HCT116 (cell line): ENCODE results near the gene KATNAL1. TPM values are rescaled to one million over a fixed set of nuclear protein-coding genes. Genes with fewer than 3 reads are reported as not detected.

Source experiments
- ATAC-seq: fragments of 200-7000 bp; cut with Tn5 transposase; 2 replicates; pipeline ENCODE4 v1.9.1; 2020; ENCODE audit warnings: mild to moderate bottlenecking, moderate library complexity
- BruUV-seq: library from RNA; stranded (reverse); fragments of 400-500 nt; replicated peaks from 2 replicates; lab custom pipeline; 2021; lab: Mats Ljungman, UMichigan
- CTCF ChIA-PET: fragments of 300-600 bp; sonication (Branson Sonifier 250); formaldehyde crosslinking; loops from one replicate; lab custom pipeline; 2021; ENCODE audit warnings: antibody characterized with exemption; lab: Charles Lee
- POLR2A ChIA-PET: fragments of 300-600, 350-600 bp; sonication (Branson Sonifier 250); formaldehyde crosslinking; loops from one replicate; lab custom pipeline; 2021; ENCODE audit warnings: antibody characterized with exemption; lab: Charles Lee
- RAD21 ChIA-PET, 2 experiments: fragments of 300-600 bp; sonication (Branson Sonifier 250); formaldehyde crosslinking; loops; one replicate each; lab custom pipeline; 2023; ENCODE audit warnings: low total read pairs in 2 of 2; ENCODE audit not compliant: uncharacterized antibody in 2 of 2, unreplicated experiment in 2 of 2, low non-redundant PET in 1 of 2; lab: Charles Lee
- DNase-seq: peaks from one replicate; pipeline ENCODE4 v3.0.0-alpha.2; 2010; ENCODE audit warnings: low read depth, low spot score
- H2AFZ ChIP-seq: fragments of 200-600 bp; shearing (Covaris generic), sonication (generic); 2 replicates; pipeline ENCODE4 v1.6.1; 2017; ENCODE audit warnings: low read depth, mixed run types, mixed read lengths, antibody characterized with exemption, low read length; ENCODE audit not compliant: poor library complexity, severe bottlenecking
- H3K27ac ChIP-seq: 2 replicates; pipeline ENCODE4 v1.5.1; 2012; ENCODE audit warnings: low read depth, low read length
- H3K27me3 ChIP-seq: fragments of 200-600 bp; sonication (generic); 2 replicates; pipeline ENCODE4 v1.6.1; 2016; ENCODE audit warnings: mixed run types, low read length, mixed read lengths; ENCODE audit not compliant: insufficient read depth
- H3K36me3 ChIP-seq, 2 experiments: fragments of 200-500 bp in 1 of 2; fragments of 200-600 bp in 1 of 2; sonication (Bioruptor generic) in 1 of 2; sonication (generic) in 1 of 2; 2 replicates each; pipeline versions ENCODE4 v1.5.1 to v1.6.1; 2014 to 2016; ENCODE audit warnings: low read length in 2 of 2, inconsistent platforms in 1 of 2, mixed read lengths in 1 of 2, mixed run types in 1 of 2; ENCODE audit not compliant: insufficient read depth in 2 of 2, control insufficient read depth in 1 of 2
- H3K4me1 ChIP-seq, 2 experiments: fragments of 200-600 bp in 1 of 2; sonication (generic) in 1 of 2; 2 replicates each; pipeline versions ENCODE4 v1.5.1 to v1.6.1; 2012 to 2017; ENCODE audit warnings: low read length in 2 of 2, inconsistent platforms in 1 of 2, mild to moderate bottlenecking in 1 of 2, mixed read lengths in 1 of 2, mixed run types in 1 of 2, moderate library complexity in 1 of 2; ENCODE audit not compliant: insufficient read depth in 2 of 2, control insufficient read depth in 1 of 2
- H3K4me2 ChIP-seq: fragments of 200-600 bp; sonication (generic); 2 replicates; pipeline ENCODE4 v1.6.1; 2017; ENCODE audit warnings: mixed run types, low read length, mixed read lengths
- H3K4me3 ChIP-seq, 2 experiments: fragments of 200-600 bp in 1 of 2; sonication (generic) in 1 of 2; replicated peaks in 1 of 2; 2 replicates each; pipeline ENCODE4 v1.5.1; 2011 to 2016; ENCODE audit warnings: low read length in 2 of 2, control low read depth in 1 of 2, low read depth in 1 of 2, mild to moderate bottlenecking in 1 of 2, mixed read lengths in 1 of 2, mixed run types in 1 of 2
- H3K79me2 ChIP-seq: fragments of 200-600 bp; sonication (generic); 2 replicates; pipeline ENCODE4 v1.6.1; 2017; ENCODE audit warnings: mild to moderate bottlenecking, mixed run types, low read length, moderate library complexity, mixed read lengths; ENCODE audit not compliant: insufficient read depth
- H3K9ac ChIP-seq: fragments of 200-600 bp; sonication (generic); 2 replicates; pipeline ENCODE4 v1.6.1; 2016; ENCODE audit warnings: low read length, mixed read lengths
- H3K9me2 ChIP-seq: fragments of 200-600 bp; sonication (generic), shearing (Covaris generic); 2 replicates; pipeline ENCODE4 v1.6.1; 2017; ENCODE audit warnings: mixed run types, mild to moderate bottlenecking, moderate library complexity; ENCODE audit not compliant: insufficient read depth
- H3K9me3 ChIP-seq, 2 experiments: fragments of 200-500 bp in 1 of 2; fragments of 200-600 bp in 1 of 2; sonication (Bioruptor generic) in 1 of 2; sonication (generic) in 1 of 2; 2 replicates each; pipeline ENCODE4 v1.6.1; 2014 to 2017; ENCODE audit warnings: low read length in 2 of 2, mixed read lengths in 2 of 2, inconsistent platforms in 1 of 2, low read depth in 1 of 2, mild to moderate bottlenecking in 1 of 2, mixed run types in 1 of 2, moderate library complexity in 1 of 2; ENCODE audit not compliant: control insufficient read depth in 1 of 2, insufficient read depth in 1 of 2
- H4K20me1 ChIP-seq: fragments of 200-600 bp; sonication (generic), shearing (Covaris generic); 2 replicates; pipeline ENCODE4 v1.6.1; 2017; ENCODE audit warnings: mixed run types, mild to moderate bottlenecking, moderate library complexity; ENCODE audit not compliant: insufficient read depth
- ATF3 ChIP-seq: IDR thresholded peaks from 2 replicates; pipeline ENCODE4 v1.6.1; 2012
- CBX3 ChIP-seq: IDR thresholded peaks from 2 replicates; pipeline ENCODE4 v1.6.1; 2012; ENCODE audit warnings: low read depth
- CTCF ChIP-seq, 3 experiments: fragments of 200-600 bp in 1 of 3; sonication (generic) in 1 of 3; IDR thresholded peaks in 2 of 3; conservative IDR thresholded peaks in 1 of 3; 2 replicates each; pipeline ENCODE4 v1.5.1; 2012 to 2017; ENCODE audit warnings: low read depth in 2 of 3, low read length in 2 of 3, antibody characterized with exemption in 1 of 3, borderline replicate concordance in 1 of 3, control low read depth in 1 of 3, mild to moderate bottlenecking in 1 of 3, mixed read lengths in 1 of 3, mixed run types in 1 of 3, moderate library complexity in 1 of 3; ENCODE audit not compliant: insufficient read depth in 1 of 3
- EGR1 ChIP-seq: IDR thresholded peaks from 2 replicates; pipeline ENCODE4 v1.6.1; 2012; ENCODE audit warnings: low read depth
- EZH2 ChIP-seq: fragments of 200-600 bp; sonication (generic); IDR thresholded peaks from 2 replicates; pipeline ENCODE4 v1.6.1; 2017; ENCODE audit warnings: antibody characterized with exemption, mixed run types
- FOSL1 ChIP-seq: IDR thresholded peaks from 2 replicates; pipeline ENCODE4 v1.6.1; 2012; ENCODE audit warnings: low read depth
- MAX ChIP-seq: IDR thresholded peaks from 2 replicates; pipeline ENCODE4 v1.6.1; 2012
- POLR2AphosphoS5 ChIP-seq: IDR thresholded peaks from 2 replicates; pipeline ENCODE4 v1.6.1; 2011; ENCODE audit warnings: mild to moderate bottlenecking, low read depth, low read length, moderate library complexity
- REST ChIP-seq: IDR thresholded peaks from 2 replicates; pipeline ENCODE4 v1.6.1; 2012; ENCODE audit warnings: low read depth
- SIN3A ChIP-seq: IDR thresholded peaks from 2 replicates; pipeline ENCODE4 v1.6.1; 2012; ENCODE audit warnings: low read depth
- SP1 ChIP-seq: IDR thresholded peaks from 2 replicates; pipeline ENCODE4 v1.6.1; 2012; ENCODE audit warnings: low read depth
- SRF ChIP-seq: IDR thresholded peaks from 2 replicates; pipeline ENCODE4 v1.6.1; 2012; ENCODE audit warnings: low read depth
- ZFX ChIP-seq: fragments of 450-650 bp; IDR thresholded peaks from 2 replicates; pipeline ENCODE4 v1.6.1; 2017
- intact Hi-C: fragments of 100-400 bp; cut with micrococcal nuclease; formaldehyde crosslinking; loops from 2 replicates; pipeline ENCODE4 v1.10.0; 2022
- total RNA-seq: library from RNA; stranded (reverse); gene quantifications from one replicate; pipeline ENCODE4 v1.2.1, GENCODE V29; 2021; ENCODE audit not compliant: unreplicated experiment

The KATNAL1 gene
- total RNA-seq, 1 experiment from 2014 or later, result 17.3 TPM

- Histone ChIP-seq H3K9me2 (no peaks in the 10 kb centered on the region), H3K9me3 (no peaks in the 10 kb centered on the region), H3K9ac (no peak overlapping the region), H3K79me2 (no peaks in the 10 kb centered on the region), H3K36me3 (no peaks in the 10 kb centered on the region), H3K27me3 (no peaks in the 10 kb centered on the region), H3K27ac (no peak overlapping the region), H2AFZ (no peak overlapping the region), H3K4me3 (no peak overlapping the region), H3K4me1 (peaks cover 62 to 87% of the 10 kb centered on the region in 2 experiments), H3K4me2 (peak overlapping the region; percentile 43; the same call in 1 of the 2 replicates), H4K20me1 (no peaks in the 10 kb centered on the region)
- RAD21 ChIA-PET, result no interaction called here
- DNase-seq (no peak), ATAC-seq (no peak)
- no TSS peak for BruUV-seq
- POLR2A ChIA-PET, result no interaction called here
- CTCF ChIA-PET, result interaction anchor here (1.2 to 2.1 kb wide), 2 partner anchors 204 to 245 kb away, joined by 4 to 5 read pairs; no protein-coding TSS in a partner anchor
- TF ChIP-seq REST (no peak), FOSL1 (no peak), CBX3 (no peak), MAX (no peak), SIN3A (no peak), POLR2AphosphoS5 (no peak), SRF (no peak), EGR1 (no peak), ZFX (no peak), EZH2 (no peak), ATF3 (no peak), CTCF (IDR thresholded peaks at IDR 0.05 in 2 of 3, conservative IDR thresholded peaks at IDR 0.05 in 1 of 3; ENCODE audit: borderline replicate concordance in 1 of 3, insufficient read depth in 1 of 3, low read depth in 2 of 3, low read length in 2 of 3) (no peak), SP1 (no peak)
- intact Hi-C loops, result loop anchor here (5.0 to 10.0 kb wide), 2 partner anchors 125 to 562 kb away; no protein-coding TSS in a partner anchor
Measured at GRCh38 chr13:30337061-30337610, 29.8 kb upstream of the KATNAL1 start.
